ENCODE results near the gene NEB.
"Not testable (repeated sequence)": the region's sequence is repeated elsewhere in the genome, so short reads cannot be mapped to it uniquely, and the experiment has no call there.

NEB gene

DNA sequence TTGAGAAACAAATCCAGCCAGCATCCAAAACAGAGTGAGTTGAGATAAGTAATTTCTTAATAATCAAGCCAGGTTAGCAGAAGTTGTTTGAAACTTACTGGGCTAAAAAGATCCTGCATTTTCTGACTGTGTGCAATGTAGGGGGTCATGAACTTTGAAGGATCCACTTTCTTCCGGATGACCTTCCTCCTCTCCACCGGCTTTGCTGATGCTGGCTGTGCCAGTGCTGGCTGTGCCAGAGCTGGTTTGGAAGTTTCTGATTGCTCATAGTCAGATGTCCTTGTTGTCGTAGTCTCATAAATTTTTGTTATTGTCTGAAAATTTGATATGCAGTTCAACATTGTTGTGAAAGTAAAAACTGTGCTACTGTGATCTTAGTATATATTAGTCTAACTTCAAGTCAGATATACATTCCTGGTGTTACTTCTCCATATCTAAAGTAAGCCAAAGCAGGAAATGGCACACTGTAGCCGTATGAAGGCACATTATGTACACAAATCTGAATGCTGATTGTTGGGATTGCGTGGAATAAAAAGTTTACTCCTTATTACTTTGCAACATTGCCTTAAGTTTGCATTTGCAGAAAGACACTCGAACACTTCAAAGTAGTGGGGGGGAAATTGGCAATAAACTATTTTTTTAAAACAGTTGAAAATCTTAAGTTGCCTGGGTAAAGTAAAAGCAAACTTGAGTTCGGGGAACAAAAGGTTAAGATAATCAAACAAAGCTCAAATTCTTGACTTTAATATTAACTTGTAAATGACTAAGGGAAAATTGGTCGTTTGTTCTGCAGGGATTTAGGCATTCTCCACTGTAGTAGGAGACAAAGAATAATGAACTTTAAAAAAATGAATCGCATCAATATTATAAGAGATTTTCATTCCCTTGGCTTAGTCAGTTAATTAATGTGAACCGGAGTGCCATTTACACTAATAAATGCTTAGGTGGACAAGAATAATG lies 6.4 kb downstream of the NEB start:
- H3K4me3 ChIP-seq (ENCODE audit: extremely low read depth, insufficient read depth, low read length, poor library complexity, severe bottlenecking): no peak overlapping the region
- 83 to 88% methylated on average over 2 of the region's 10 CpGs for WGBS, 2 experiments (ENCODE audit: insufficient coverage in 2 of 2)
- H3K36me3 ChIP-seq (ENCODE audit: control insufficient read depth, insufficient read depth, low read length): no peaks in the 10 kb centered on the region
- H3K4me1 ChIP-seq (ENCODE audit: control insufficient read depth, insufficient read depth, low read length, poor library complexity, severe bottlenecking): peaks cover 6% of the 10 kb centered on the region
- no peak overlapping the region for H3K27ac ChIP-seq (ENCODE audit: low read depth, low read length, severe bottlenecking)
- H3K9me3 ChIP-seq (ENCODE audit: control insufficient read depth, low read length): no peaks in the 10 kb centered on the region

GRCh38 chr2:151721161-151721560 lies 13.1 kb downstream of the NEB start:
- H3K27ac ChIP-seq (ENCODE audit: low read depth, low read length, severe bottlenecking): no peak overlapping the region
- H3K9me3 ChIP-seq (ENCODE audit: control insufficient read depth, low read length): no peaks in the 10 kb centered on the region
- H3K4me3 ChIP-seq (ENCODE audit: extremely low read depth, insufficient read depth, low read length, poor library complexity, severe bottlenecking): no peak overlapping the region
- WGBS, 2 experiments (ENCODE audit: insufficient coverage in 2 of 2): 96 to 98% methylated on average over 4 of the region's 5 CpGs
- H3K36me3 ChIP-seq (ENCODE audit: control insufficient read depth, insufficient read depth, low read length): no peaks in the 10 kb centered on the region
- peaks cover 6% of the 10 kb centered on the region for H3K4me1 ChIP-seq (ENCODE audit: control insufficient read depth, insufficient read depth, low read length, poor library complexity, severe bottlenecking)

GRCh38 chr2:151720521-151720920 lies 13.8 kb downstream of the NEB start:
- Histone ChIP-seq H3K4me1 (ENCODE audit: control insufficient read depth, insufficient read depth, low read length, poor library complexity, severe bottlenecking) (peaks cover 6% of the 10 kb centered on the region), H3K9me3 (ENCODE audit: control insufficient read depth, low read length) (no peaks in the 10 kb centered on the region)

DNA sequence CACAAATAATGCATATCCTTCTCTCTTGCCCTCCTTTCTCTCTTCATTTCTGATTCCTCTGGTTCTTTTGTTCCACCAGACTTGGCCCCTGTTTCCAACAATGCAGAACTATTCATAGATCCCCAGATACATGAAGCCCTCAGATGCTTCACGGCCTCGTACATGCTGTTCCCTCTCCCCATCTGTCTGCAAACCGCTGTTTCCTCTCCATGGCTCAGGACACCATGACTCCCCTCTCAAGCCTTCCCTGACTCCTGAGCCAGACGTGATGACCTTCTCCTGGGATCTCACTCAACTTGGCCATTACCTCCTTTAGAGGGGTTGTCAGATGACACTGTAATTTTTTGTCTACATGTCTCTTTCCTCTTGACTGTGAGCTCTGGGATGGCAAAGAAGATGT lies 15.5 kb downstream of the NEB start:
- Histone ChIP-seq H3K36me3 (ENCODE audit: control insufficient read depth, insufficient read depth, low read length) (no peaks in the 10 kb centered on the region), H3K4me3 (ENCODE audit: extremely low read depth, insufficient read depth, low read length, poor library complexity, severe bottlenecking) (no peak overlapping the region), H3K4me1 (ENCODE audit: control insufficient read depth, insufficient read depth, low read length, poor library complexity, severe bottlenecking) (peaks cover 6% of the 10 kb centered on the region), H3K27ac (ENCODE audit: low read depth, low read length, severe bottlenecking) (no peak overlapping the region), H3K9me3 (ENCODE audit: control insufficient read depth, low read length) (no peaks in the 10 kb centered on the region)
- 88 to 100% methylated on average over 3 to 4 of the region's 4 CpGs for WGBS, 2 experiments (ENCODE audit: insufficient coverage in 2 of 2)

More at GRCh38 chr2:151720521-151720920, 13.8 kb downstream of the NEB start:
- H3K4me3 ChIP-seq (ENCODE audit: extremely low read depth, insufficient read depth, low read length, poor library complexity, severe bottlenecking): no peak overlapping the region
- H3K27ac ChIP-seq (ENCODE audit: low read depth, low read length, severe bottlenecking): no peak overlapping the region
- no peaks in the 10 kb centered on the region for H3K36me3 ChIP-seq (ENCODE audit: control insufficient read depth, insufficient read depth, low read length)
- 89 to 94% methylated on average over 1 of the region's 1 CpG for WGBS, 2 experiments (ENCODE audit: insufficient coverage in 2 of 2)

GRCh38 chr2:151718247-151718646 lies 16.0 kb downstream of the NEB start:
- peaks cover 6% of the 10 kb centered on the region for H3K4me1 ChIP-seq (ENCODE audit: control insufficient read depth, insufficient read depth, low read length, poor library complexity, severe bottlenecking)
- no peak overlapping the region for H3K27ac ChIP-seq (ENCODE audit: low read depth, low read length, severe bottlenecking)
- no peaks in the 10 kb centered on the region for H3K36me3 ChIP-seq (ENCODE audit: control insufficient read depth, insufficient read depth, low read length)
- no peak overlapping the region for H3K4me3 ChIP-seq (ENCODE audit: extremely low read depth, insufficient read depth, low read length, poor library complexity, severe bottlenecking)
- no peaks in the 10 kb centered on the region for H3K9me3 ChIP-seq (ENCODE audit: control insufficient read depth, low read length)
- WGBS, 2 experiments (ENCODE audit: insufficient coverage in 2 of 2): 83 to 93% methylated on average over 1 to 2 of the region's 2 CpGs

GRCh38 chr2:151716721-151717120 lies 17.6 kb downstream of the NEB start:
- H3K9me3 ChIP-seq (ENCODE audit: control insufficient read depth, low read length): no peaks in the 10 kb centered on the region
- WGBS, 2 experiments (ENCODE audit: insufficient coverage in 2 of 2): 96 to 100% methylated on average over 2 of the region's 2 CpGs
- H3K4me1 ChIP-seq (ENCODE audit: control insufficient read depth, insufficient read depth, low read length, poor library complexity, severe bottlenecking): peaks cover 6% of the 10 kb centered on the region
- H3K36me3 ChIP-seq (ENCODE audit: control insufficient read depth, insufficient read depth, low read length): no peaks in the 10 kb centered on the region
- no peak overlapping the region for H3K27ac ChIP-seq (ENCODE audit: low read depth, low read length, severe bottlenecking)
- H3K4me3 ChIP-seq (ENCODE audit: extremely low read depth, insufficient read depth, low read length, poor library complexity, severe bottlenecking): no peak overlapping the region

DNA sequence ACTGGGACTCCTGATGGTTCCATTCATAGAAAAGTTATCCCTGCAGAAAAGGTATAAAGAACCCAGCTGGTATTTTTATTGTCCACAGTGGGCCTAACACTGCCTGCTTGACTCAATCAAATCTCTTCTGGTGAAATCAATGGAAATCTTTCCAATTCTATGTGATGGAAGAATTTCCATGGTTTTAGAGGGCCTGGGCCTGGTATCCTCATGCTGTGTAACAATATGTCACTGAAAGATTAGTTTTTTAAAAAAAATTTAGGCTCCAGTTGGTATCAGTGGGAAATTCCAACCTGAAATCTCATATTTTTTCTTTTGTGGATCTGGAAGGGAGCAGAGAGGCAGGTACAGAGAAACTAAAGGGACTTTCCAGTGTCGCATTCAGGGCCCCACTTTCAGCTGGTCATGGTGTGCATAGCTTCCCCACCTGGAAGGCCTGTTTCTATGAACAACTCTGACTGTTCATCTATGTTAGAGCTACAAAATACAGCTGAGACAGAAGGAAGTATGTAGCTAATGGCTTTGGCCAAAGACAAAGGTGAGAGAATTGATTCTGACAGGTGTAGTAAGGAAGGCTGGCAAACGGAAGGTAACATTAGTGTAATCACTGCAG lies 20.9 kb downstream of the NEB start:
- Histone ChIP-seq H3K4me3 (ENCODE audit: extremely low read depth, insufficient read depth, low read length, poor library complexity, severe bottlenecking) (no peak overlapping the region), H3K36me3 (ENCODE audit: control insufficient read depth, insufficient read depth, low read length) (no peaks in the 10 kb centered on the region), H3K4me1 (ENCODE audit: control insufficient read depth, insufficient read depth, low read length, poor library complexity, severe bottlenecking) (peaks cover 6% of the 10 kb centered on the region), H3K9me3 (ENCODE audit: control insufficient read depth, low read length) (no peaks in the 10 kb centered on the region), H3K27ac (ENCODE audit: low read depth, low read length, severe bottlenecking) (no peak overlapping the region)
- 100% methylated on average over 1 to 2 of the region's 2 CpGs for WGBS, 2 experiments (ENCODE audit: insufficient coverage in 2 of 2)

DNA sequence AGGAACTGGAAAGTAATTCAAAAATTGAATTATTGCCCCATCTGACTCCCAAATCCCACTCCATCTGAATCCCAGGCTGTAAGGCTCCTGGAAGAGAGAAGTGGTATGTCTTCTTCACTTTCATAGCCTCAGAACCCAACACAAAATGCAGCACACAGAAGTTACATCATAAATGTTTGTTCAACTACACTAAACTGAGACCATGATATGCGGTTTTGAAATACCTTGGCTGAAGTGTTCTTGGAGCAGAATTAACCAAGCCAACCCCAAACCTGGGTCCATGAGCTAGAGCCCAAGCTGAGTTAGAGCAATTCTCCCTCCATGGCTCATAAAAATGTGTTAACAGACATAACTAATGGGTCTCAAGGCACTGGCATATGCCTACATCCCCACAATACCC lies 23.3 kb downstream of the NEB start:
- 86 to 100% methylated on average over 1 of the region's 1 CpG for WGBS, 2 experiments (ENCODE audit: insufficient coverage in 2 of 2)
- no peaks in the 10 kb centered on the region for H3K9me3 ChIP-seq (ENCODE audit: control insufficient read depth, low read length)
- H3K4me1 ChIP-seq (ENCODE audit: control insufficient read depth, insufficient read depth, low read length, poor library complexity, severe bottlenecking): no peaks in the 10 kb centered on the region
- H3K27ac ChIP-seq (ENCODE audit: low read depth, low read length, severe bottlenecking): no peak overlapping the region
- no peaks in the 10 kb centered on the region for H3K36me3 ChIP-seq (ENCODE audit: control insufficient read depth, insufficient read depth, low read length)
- H3K4me3 ChIP-seq (ENCODE audit: extremely low read depth, insufficient read depth, low read length, poor library complexity, severe bottlenecking): no peak overlapping the region

DNA sequence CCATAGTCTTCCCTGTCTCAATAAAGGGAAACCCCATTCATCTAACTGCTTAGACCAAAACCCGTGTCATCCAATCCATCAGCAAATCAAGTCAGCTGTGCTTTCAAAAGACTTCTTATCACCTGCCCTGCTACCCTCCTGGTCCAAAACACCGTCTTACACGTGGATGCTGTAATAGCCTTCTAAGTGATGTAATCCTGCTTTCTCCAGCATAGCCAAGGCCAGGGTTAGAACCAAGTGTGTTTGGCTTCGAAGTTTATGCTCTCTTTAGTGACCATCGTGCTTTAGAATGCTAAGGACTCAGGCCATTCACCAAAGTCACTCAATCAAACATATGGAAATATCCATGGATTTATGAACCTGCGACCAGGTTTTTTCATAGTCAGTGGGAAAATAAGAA lies 25.5 kb downstream of the NEB start:
- no peaks in the 10 kb centered on the region for H3K36me3 ChIP-seq (ENCODE audit: control insufficient read depth, insufficient read depth, low read length)
- no peak overlapping the region for H3K4me3 ChIP-seq (ENCODE audit: extremely low read depth, insufficient read depth, low read length, poor library complexity, severe bottlenecking)
- 91 to 100% methylated on average over 3 to 5 of the region's 6 CpGs for WGBS, 2 experiments (ENCODE audit: insufficient coverage in 2 of 2)
- H3K9me3 ChIP-seq (ENCODE audit: control insufficient read depth, low read length): no peaks in the 10 kb centered on the region
- no peak overlapping the region for H3K27ac ChIP-seq (ENCODE audit: low read depth, low read length, severe bottlenecking)
- no peaks in the 10 kb centered on the region for H3K4me1 ChIP-seq (ENCODE audit: control insufficient read depth, insufficient read depth, low read length, poor library complexity, severe bottlenecking)

DNA sequence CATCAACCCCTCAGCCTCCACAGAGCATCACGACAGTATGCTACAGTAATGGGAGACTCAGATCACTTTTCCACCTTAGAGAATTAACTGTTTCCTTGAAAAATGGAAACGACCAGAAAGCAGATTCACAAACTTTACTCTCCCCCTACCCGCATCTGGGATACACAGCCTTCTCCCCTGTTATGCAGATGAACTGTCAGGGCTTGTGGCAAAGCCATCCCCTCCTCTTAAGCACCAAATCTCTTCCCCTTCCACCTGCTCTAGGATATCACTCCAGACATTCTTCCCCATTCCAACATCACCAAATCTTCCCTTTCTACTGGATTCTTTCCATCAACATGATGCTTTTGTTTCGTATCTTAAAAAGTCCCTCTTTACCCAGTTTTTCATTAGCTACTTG lies 26.4 kb downstream of the NEB start:
- no peaks in the 10 kb centered on the region for H3K4me1 ChIP-seq (ENCODE audit: control insufficient read depth, insufficient read depth, low read length, poor library complexity, severe bottlenecking)
- H3K4me3 ChIP-seq (ENCODE audit: extremely low read depth, insufficient read depth, low read length, poor library complexity, severe bottlenecking): no peak overlapping the region
- no peak overlapping the region for H3K27ac ChIP-seq (ENCODE audit: low read depth, low read length, severe bottlenecking)
- no peaks in the 10 kb centered on the region for H3K36me3 ChIP-seq (ENCODE audit: control insufficient read depth, insufficient read depth, low read length)
- 45 to 51% methylated on average over 3 to 4 of the region's 4 CpGs for WGBS, 2 experiments (ENCODE audit: insufficient coverage in 2 of 2)
- H3K9me3 ChIP-seq (ENCODE audit: control insufficient read depth, low read length): no peaks in the 10 kb centered on the region

- 89 to 93% methylated on average over 16 to 19 of the region's 29 CpGs for WGBS, 2 experiments (ENCODE audit: insufficient coverage in 2 of 2)
- not testable (repeated sequence) for H3K36me3 ChIP-seq (ENCODE audit: control insufficient read depth, insufficient read depth, low read length); H3K27ac ChIP-seq (ENCODE audit: low read depth, low read length, severe bottlenecking); H3K4me1 ChIP-seq (ENCODE audit: control insufficient read depth, insufficient read depth, low read length, poor library complexity, severe bottlenecking); H3K9me3 ChIP-seq (ENCODE audit: control insufficient read depth, low read length); H3K4me3 ChIP-seq (ENCODE audit: extremely low read depth, insufficient read depth, low read length, poor library complexity, severe bottlenecking)
Observed at GRCh38 chr2:151704480-151704961, 29.8 kb downstream of the NEB start.

Measured in mesodermal cell (in vitro differentiated cells).